ENCODE data around the gene GRK3. TPM values are rescaled to one million over a fixed set of nuclear protein-coding genes. Genes with fewer than 3 reads are reported as not detected.

The GRK3 gene
- polyA plus RNA-seq, 1 donor = 6.7 TPM

- DNase-seq (ENCODE audit: low read depth) = no peak
Observed at GRCh38 chr22:25663654-25664053, 99.2 kb downstream of the GRK3 start.

- DNase-seq (ENCODE audit: low read depth) = peak; percentile 35
Observed at GRCh38 chr22:25666308-25666707, 101.8 kb downstream of the GRK3 start.

- DNase-seq (ENCODE audit: low read depth) = no peak
Observed at GRCh38 chr22:25668437-25668836, 104.0 kb downstream of the GRK3 start.

GRCh38 chr22:25669253-25670069 lies 105.0 kb downstream of the GRK3 start:
- no peak for DNase-seq (ENCODE audit: low read depth)

- DNase-seq (ENCODE audit: low read depth) = no peak
Observed at GRCh38 chr22:25670070-25670461, 105.6 kb downstream of the GRK3 start.

- DNase-seq (ENCODE audit: low read depth) = no peak
Observed at GRCh38 chr22:25672289-25673084, 108.0 kb downstream of the GRK3 start.

- no peak for DNase-seq (ENCODE audit: low read depth)
Observed at GRCh38 chr22:25673713-25674112, 109.2 kb downstream of the GRK3 start.

- no peak for DNase-seq (ENCODE audit: low read depth)
Observed at GRCh38 chr22:25677631-25678030, 113.2 kb downstream of the GRK3 start.

GRCh38 chr22:25680051-25680450 lies 115.6 kb downstream of the GRK3 start:
- no peak for DNase-seq (ENCODE audit: low read depth)

- DNase-seq (ENCODE audit: low read depth) = peak; percentile 40
Observed at GRCh38 chr22:25680956-25681355, 116.5 kb downstream of the GRK3 start.

GRCh38 chr22:25682109-25682508 lies 117.6 kb downstream of the GRK3 start:
- DNase-seq (ENCODE audit: low read depth) = no peak

- no peak for DNase-seq (ENCODE audit: low read depth)
Observed at GRCh38 chr22:25688627-25689026, 124.2 kb downstream of the GRK3 start.

- no peak for DNase-seq (ENCODE audit: low read depth)
Observed at GRCh38 chr22:25689631-25690030, 125.2 kb downstream of the GRK3 start.

- DNase-seq (ENCODE audit: low read depth) = no peak
Observed at GRCh38 chr22:25690798-25691197, 126.3 kb downstream of the GRK3 start.

- no peak for DNase-seq (ENCODE audit: low read depth)
Observed at GRCh38 chr22:25692397-25693267, 128.2 kb downstream of the GRK3 start.

GRCh38 chr22:25693268-25693565 lies 128.7 kb downstream of the GRK3 start:
- no peak for DNase-seq (ENCODE audit: low read depth)

- no peak for DNase-seq (ENCODE audit: low read depth)
Observed at GRCh38 chr22:25694196-25694907, 129.9 kb downstream of the GRK3 start.

GRCh38 chr22:25695146-25695545 lies 130.7 kb downstream of the GRK3 start:
- no peak for DNase-seq (ENCODE audit: low read depth)

GRCh38 chr22:25696763-25697162 lies 132.3 kb downstream of the GRK3 start:
- DNase-seq (ENCODE audit: low read depth) = no peak

GRCh38 chr22:25697181-25697664 lies 132.7 kb downstream of the GRK3 start:
- DNase-seq (ENCODE audit: low read depth) = no peak

- no peak for DNase-seq (ENCODE audit: low read depth)
Observed at GRCh38 chr22:25697978-25698377, 133.5 kb downstream of the GRK3 start.
